Choroid plexus epithelial cell (primary cell): Measurements from ENCODE around the gene KCNJ16.

Experiments
- DNase-seq: peaks from one replicate; pipeline ENCODE4 v3.0.0-alpha.2; 2010; ENCODE audit warnings: low read depth
- H3K4me3 ChIP-seq: 2 replicates; pipeline ENCODE4 v1.5.1; 2011; ENCODE audit warnings: low read depth, mild to moderate bottlenecking, control low read depth, low read length, moderate library complexity
- TF ChIP-seq, protein P1 (sequence below): conservative IDR thresholded peaks from 2 replicates; pipeline ENCODE4 v1.5.1; 2011; ENCODE audit warnings: low read depth, mild to moderate bottlenecking, control low read depth, inconsistent platforms, low read length, moderate library complexity

KCNJ16 gene

DNA sequence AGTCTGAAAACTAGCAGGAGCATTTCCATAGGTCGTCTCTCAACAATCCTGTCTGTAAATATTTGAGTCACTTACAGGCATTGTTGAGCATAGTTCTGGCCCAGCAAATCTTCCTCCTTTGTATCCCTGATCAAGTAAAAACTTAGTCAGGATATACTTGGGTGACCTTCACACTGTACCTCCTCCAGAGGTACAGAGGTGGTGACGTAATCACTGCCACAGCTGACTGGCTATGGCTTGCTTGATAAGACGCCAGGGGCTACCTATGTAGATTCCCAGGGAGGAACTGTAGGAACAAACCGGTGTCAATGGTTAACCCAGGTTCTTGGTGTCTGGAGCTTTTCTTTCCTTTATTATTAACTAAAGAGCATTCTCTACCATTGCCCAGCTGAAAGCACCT lies at the start of gene KCNJ16:
TSS of gene KCNJ16 (plus strand) at position 270 of the 400 bp plus-strand sequence. CDS start 56,863 bp downstream, outside the sequence.
- no peak for DNase-seq
- TF ChIP-seq, protein P1, sequence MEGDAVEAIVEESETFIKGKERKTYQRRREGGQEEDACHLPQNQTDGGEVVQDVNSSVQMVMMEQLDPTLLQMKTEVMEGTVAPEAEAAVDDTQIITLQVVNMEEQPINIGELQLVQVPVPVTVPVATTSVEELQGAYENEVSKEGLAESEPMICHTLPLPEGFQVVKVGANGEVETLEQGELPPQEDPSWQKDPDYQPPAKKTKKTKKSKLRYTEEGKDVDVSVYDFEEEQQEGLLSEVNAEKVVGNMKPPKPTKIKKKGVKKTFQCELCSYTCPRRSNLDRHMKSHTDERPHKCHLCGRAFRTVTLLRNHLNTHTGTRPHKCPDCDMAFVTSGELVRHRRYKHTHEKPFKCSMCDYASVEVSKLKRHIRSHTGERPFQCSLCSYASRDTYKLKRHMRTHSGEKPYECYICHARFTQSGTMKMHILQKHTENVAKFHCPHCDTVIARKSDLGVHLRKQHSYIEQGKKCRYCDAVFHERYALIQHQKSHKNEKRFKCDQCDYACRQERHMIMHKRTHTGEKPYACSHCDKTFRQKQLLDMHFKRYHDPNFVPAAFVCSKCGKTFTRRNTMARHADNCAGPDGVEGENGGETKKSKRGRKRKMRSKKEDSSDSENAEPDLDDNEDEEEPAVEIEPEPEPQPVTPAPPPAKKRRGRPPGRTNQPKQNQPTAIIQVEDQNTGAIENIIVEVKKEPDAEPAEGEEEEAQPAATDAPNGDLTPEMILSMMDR, result no peak
- H3K4me3 ChIP-seq, result no peak within 1 kb of the TSS

DNA sequence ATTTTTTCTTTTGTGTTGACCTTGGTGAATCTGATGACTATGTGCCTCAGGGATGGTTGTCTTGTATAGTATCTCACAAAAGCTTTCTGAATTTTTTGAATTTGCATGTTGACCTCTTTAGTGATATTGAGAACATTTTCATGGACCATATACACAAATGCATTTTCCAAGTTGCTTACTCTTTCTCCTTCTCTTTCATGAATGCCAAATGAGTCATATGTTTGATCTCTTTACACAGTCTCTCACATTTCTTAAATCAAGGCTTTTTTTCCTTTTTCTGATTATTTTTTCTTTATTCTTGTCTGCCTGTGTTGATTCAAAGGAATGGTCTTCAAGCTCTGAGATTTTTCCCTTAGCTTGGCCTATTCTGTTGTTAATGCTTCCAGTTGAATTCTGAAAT lies 46.6 kb upstream of the KCNJ16 start:
- H3K4me3 ChIP-seq, result no peak overlapping the region
- TF ChIP-seq, protein P1, result no peak
- DNase-seq, result no peak

- no peak overlapping the region for H3K4me3 ChIP-seq
- no peak for DNase-seq
- TF ChIP-seq, protein P1, result no peak
Measured at GRCh38 chr17:70028978-70029767, 45.9 kb upstream of the KCNJ16 start.

DNA sequence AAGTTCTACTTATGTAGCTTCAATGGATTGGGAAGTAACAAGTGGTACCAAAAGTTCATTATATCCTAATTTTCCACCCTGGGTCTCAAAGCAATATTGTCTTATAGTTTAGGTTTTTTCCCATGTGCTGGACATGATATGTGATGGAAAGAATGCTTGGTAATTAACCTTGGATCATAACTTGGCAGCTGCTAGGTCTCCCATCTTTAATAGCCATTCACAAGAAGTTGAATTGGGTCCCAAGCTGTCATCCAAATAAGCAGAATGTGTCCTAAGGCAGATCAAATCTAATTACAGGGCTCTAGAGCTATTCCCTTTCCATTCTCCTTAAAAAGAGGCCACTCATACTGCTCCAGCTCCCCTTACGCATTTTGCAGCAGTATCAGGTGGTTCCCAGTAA lies 44.7 kb upstream of the KCNJ16 start:
- DNase-seq, result no peak
- TF ChIP-seq, protein P1, result no peak
- H3K4me3 ChIP-seq, result no peak overlapping the region

DNA sequence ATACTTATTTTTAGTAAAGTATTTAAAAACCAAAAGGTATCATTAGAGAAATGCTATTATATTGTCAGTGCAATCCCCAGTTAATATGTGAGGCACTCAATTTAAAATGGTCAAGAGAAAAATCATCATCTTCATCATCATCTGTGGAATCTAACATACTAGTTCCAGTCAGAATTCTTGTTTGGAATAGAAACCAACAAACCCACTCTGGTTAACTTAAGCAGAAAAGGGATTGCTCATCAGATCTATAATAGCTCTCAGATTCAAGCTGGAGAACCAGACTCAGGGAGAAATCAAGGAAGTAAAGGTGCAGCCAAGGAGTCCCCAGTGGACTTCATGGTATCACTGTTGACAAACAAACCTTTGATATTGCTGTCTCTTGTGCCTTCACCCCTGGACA lies 43.7 kb upstream of the KCNJ16 start:
- no peak for DNase-seq
- TF ChIP-seq, protein P1, result no peak
- no peak overlapping the region for H3K4me3 ChIP-seq

DNA sequence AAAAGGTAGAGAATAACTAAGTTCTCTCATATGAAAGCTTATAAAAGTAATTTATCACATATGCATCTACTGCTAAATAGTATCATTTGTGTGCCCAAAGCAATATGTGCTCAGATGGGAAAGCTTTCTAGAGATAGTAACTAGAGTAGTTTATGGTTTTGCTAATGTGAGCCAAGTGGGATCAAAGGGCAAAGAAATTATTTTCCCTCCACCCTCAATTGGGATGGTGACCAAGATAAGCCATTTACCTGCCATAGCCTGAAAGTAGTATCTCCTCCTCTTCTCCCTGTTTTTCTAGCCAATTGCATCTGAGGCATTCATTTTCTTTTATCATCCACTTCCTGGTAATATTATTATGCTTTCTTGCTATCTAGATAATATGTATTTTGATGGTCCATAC lies 41.9 kb upstream of the KCNJ16 start:
- no peak overlapping the region for H3K4me3 ChIP-seq
- TF ChIP-seq, protein P1, result no peak
- no peak for DNase-seq

DNA sequence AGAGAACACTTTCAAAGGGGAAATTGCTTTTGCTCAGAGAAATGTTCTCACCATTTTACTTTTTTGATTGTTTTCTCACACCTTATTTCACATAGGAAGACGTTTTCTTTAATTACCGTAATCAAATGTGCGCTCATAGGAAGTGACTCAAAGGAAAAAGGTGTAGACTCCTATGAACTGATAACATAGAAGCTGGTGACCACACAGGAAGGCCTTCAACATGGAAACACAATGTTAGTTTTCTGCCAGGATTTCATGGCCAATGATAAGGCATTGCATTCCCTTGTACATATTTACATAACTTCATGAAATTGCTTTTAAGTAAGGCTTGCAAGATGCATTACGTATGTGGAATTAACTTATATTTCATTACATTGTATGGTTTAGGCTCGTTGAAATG lies 40.9 kb upstream of the KCNJ16 start:
- no peak for DNase-seq
- H3K4me3 ChIP-seq, result no peak overlapping the region
- TF ChIP-seq, protein P1, result no peak
